IMR-90 (cell line): Measurements from ENCODE around the gene ANXA1. TPM values are rescaled to one million over a fixed set of nuclear protein-coding genes. Genes with fewer than 3 reads are reported as not detected.

Experiments
- ATAC-seq: fragments of 200-7000 bp; cut with Tn5 transposase; 2 replicates; pipeline ENCODE4 v1.9.1; 2020; ENCODE audit warnings: low read depth, mild to moderate bottlenecking, moderate library complexity
- BruUV-seq: library from RNA; stranded (reverse); fragments of 400-500 nt; replicated peaks from 2 replicates; lab custom pipeline; 2021; lab: Mats Ljungman, UMichigan
- CTCF ChIA-PET: fragments of 300-600 bp; formaldehyde crosslinking; extraction: SDS; loops from one replicate; lab custom pipeline; 2021; ENCODE audit warnings: antibody characterized with exemption; lab: Yijun Ruan, JAX
- POLR2A ChIA-PET: fragments of 300-600 bp; sonication (Branson Sonifier 250); formaldehyde crosslinking; loops from one replicate; lab custom pipeline; 2022; ENCODE audit warnings: antibody characterized with exemption; ENCODE audit not compliant: unreplicated experiment; lab: Charles Lee
- DNase-seq: peaks from one replicate; pipeline ENCODE4 v3.0.0; 2013
- H2AFZ ChIP-seq: replicated peaks from 2 replicates; pipeline ENCODE3; 2013; ENCODE audit warnings: low read length, mild to moderate bottlenecking; ENCODE audit not compliant: poor library complexity
- H2AK5ac ChIP-seq: 2 replicates; pipeline ENCODE4 v1.6.1; 2013; ENCODE audit warnings: low read depth, low read length, inconsistent platforms
- H2AK9ac ChIP-seq: replicated peaks from 2 replicates; pipeline ENCODE3; 2013; ENCODE audit warnings: mild to moderate bottlenecking, low read depth, low read length, moderate library complexity; ENCODE audit not compliant: poor library complexity
- H2BK120ac ChIP-seq: 2 replicates; pipeline ENCODE4 v1.6.1; 2013; ENCODE audit warnings: low read depth, low read length, inconsistent platforms
- H2BK15ac ChIP-seq: 3 replicates; pipeline ENCODE4 v1.6.1; 2013; ENCODE audit warnings: low read depth, low read length, inconsistent platforms
- H2BK20ac ChIP-seq: 2 replicates; pipeline ENCODE4 v1.6.1; 2013; ENCODE audit warnings: low read depth, mild to moderate bottlenecking, inconsistent platforms, low read length, moderate library complexity
- H2BK5ac ChIP-seq: 2 replicates; pipeline ENCODE4 v1.6.1; 2013; ENCODE audit warnings: mild to moderate bottlenecking, low read depth, low read length, inconsistent platforms; ENCODE audit not compliant: poor library complexity, severe bottlenecking
- H3K14ac ChIP-seq: replicated peaks from 2 replicates; pipeline ENCODE4 v1.6.1; 2013; ENCODE audit warnings: low read depth, low read length, inconsistent platforms
- H3K18ac ChIP-seq: 2 replicates; pipeline ENCODE4 v1.6.1; 2013; ENCODE audit warnings: low read depth, low read length, control low read depth
- H3K23ac ChIP-seq: 2 replicates; pipeline ENCODE4 v1.6.1; 2013; ENCODE audit warnings: low read depth, low read length, inconsistent platforms
- H3K27ac ChIP-seq: 2 replicates; pipeline ENCODE4 v1.5.1; 2013; ENCODE audit warnings: mild to moderate bottlenecking, control low read depth, low read length; ENCODE audit not compliant: insufficient read depth
- H3K27me3 ChIP-seq: 2 replicates; pipeline ENCODE4 v1.6.1; 2013; ENCODE audit warnings: low read length; ENCODE audit not compliant: control insufficient read depth, insufficient read depth
- H3K36me3 ChIP-seq: 2 replicates; pipeline ENCODE4 v1.6.1; 2013; ENCODE audit warnings: low read length, mixed read lengths; ENCODE audit not compliant: control insufficient read depth, insufficient read depth
- H3K4ac ChIP-seq: 2 replicates; pipeline ENCODE4 v1.6.1; 2013; ENCODE audit warnings: low read depth, low read length, inconsistent platforms
- H3K4me1 ChIP-seq: 2 replicates; pipeline ENCODE4 v1.6.1; 2013; ENCODE audit warnings: low read length, mixed read lengths; ENCODE audit not compliant: control insufficient read depth, insufficient read depth
- H3K4me2 ChIP-seq: 2 replicates; pipeline ENCODE4 v1.6.1; 2013; ENCODE audit warnings: low read depth, mild to moderate bottlenecking, control low read depth, low read length, moderate library complexity
- H3K4me3 ChIP-seq: 2 replicates; pipeline ENCODE4 v1.5.1; 2013; ENCODE audit warnings: low read depth, mild to moderate bottlenecking, control low read depth, low read length, moderate library complexity; ENCODE audit not compliant: insufficient read depth
- H3K56ac ChIP-seq: 2 replicates; pipeline ENCODE4 v1.6.1; 2013; ENCODE audit warnings: low read length, inconsistent platforms; ENCODE audit not compliant: insufficient read depth; ENCODE audit errors: extremely low read depth
- H3K79me1 ChIP-seq, 2 experiments: 2 replicates each; pipeline ENCODE4 v1.6.1; 2013; ENCODE audit warnings: low read length in 2 of 2, inconsistent platforms in 1 of 2, low read depth in 1 of 2
- H3K9ac ChIP-seq: 2 replicates; pipeline ENCODE4 v1.6.1; 2013; ENCODE audit warnings: low read depth, low read length, control low read depth
- H3K9me1 ChIP-seq: 2 replicates; pipeline ENCODE4 v1.6.1; 2013; ENCODE audit warnings: low read length, inconsistent platforms; ENCODE audit not compliant: insufficient read depth
- H3K9me3 ChIP-seq: 2 replicates; pipeline ENCODE4 v1.6.1; 2013; ENCODE audit warnings: low read length; ENCODE audit not compliant: control insufficient read depth, insufficient read depth
- H4K20me1 ChIP-seq: 2 replicates; pipeline ENCODE4 v1.6.1; 2013; ENCODE audit warnings: low read length, inconsistent platforms; ENCODE audit not compliant: insufficient read depth
- H4K5ac ChIP-seq: 2 replicates; pipeline ENCODE4 v1.6.1; 2013; ENCODE audit warnings: mild to moderate bottlenecking, low read depth, low read length, control low read depth
- H4K8ac ChIP-seq, 2 experiments: 2 replicates each; pipeline ENCODE4 v1.6.1; 2013; ENCODE audit warnings: low read depth in 2 of 2, low read length in 2 of 2, control low read depth in 1 of 2, inconsistent platforms in 1 of 2
- H4K91ac ChIP-seq: 2 replicates; pipeline ENCODE4 v1.6.1; 2013; ENCODE audit warnings: low read depth, low read length, inconsistent platforms; ENCODE audit not compliant: insufficient read depth
- BHLHE40 ChIP-seq: fragments of 150-350 bp; IDR thresholded peaks from 2 replicates; pipeline ENCODE4 v1.6.1; 2016; ENCODE audit warnings: mild to moderate bottlenecking, low read depth, low read length
- CEBPB ChIP-seq: IDR thresholded peaks from 2 replicates; pipeline ENCODE4 v1.6.1; 2012; ENCODE audit warnings: low read depth, low read length, improper control_type of control experiment
- CHD1 ChIP-seq: IDR thresholded peaks from 2 replicates; pipeline ENCODE4 v1.6.1; 2012; ENCODE audit warnings: low read depth, low read length, improper control_type of control experiment
- CTCF ChIP-seq: conservative IDR thresholded peaks from 2 replicates; pipeline ENCODE4 v1.5.1; 2012; ENCODE audit warnings: mild to moderate bottlenecking, low read depth, low read length, improper control_type of control experiment
- FOS ChIP-seq: fragments of 150-350 bp; IDR thresholded peaks from 2 replicates; pipeline ENCODE4 v1.6.1; 2016; ENCODE audit warnings: low read depth, low read length
- MAFK ChIP-seq: IDR thresholded peaks from 2 replicates; pipeline ENCODE4 v1.6.1; 2012; ENCODE audit warnings: low read depth, low read length, improper control_type of control experiment
- MAZ ChIP-seq: IDR thresholded peaks from 2 replicates; pipeline ENCODE4 v1.6.1; 2012; ENCODE audit warnings: low read depth, mild to moderate bottlenecking, low read length, improper control_type of control experiment, moderate library complexity, borderline replicate concordance
- NFE2L2 ChIP-seq: fragments of 150-350 bp; IDR thresholded peaks from 2 replicates; pipeline ENCODE4 v1.6.1; 2016; ENCODE audit warnings: low read depth, mild to moderate bottlenecking, low read length
- RAD21 ChIP-seq: IDR thresholded peaks from 2 replicates; pipeline ENCODE4 v1.6.1; 2012; ENCODE audit warnings: low read length, improper control_type of control experiment
- RFX5 ChIP-seq: IDR thresholded peaks from 2 replicates; pipeline ENCODE4 v1.8.0; 2012; ENCODE audit warnings: low read depth, mild to moderate bottlenecking, low read length, moderate library complexity
- SMC3 ChIP-seq: fragments of 150-350 bp; IDR thresholded peaks from 2 replicates; pipeline ENCODE4 v1.6.1; 2016; ENCODE audit warnings: low read depth, mild to moderate bottlenecking, antibody characterized with exemption, low read length, moderate library complexity
- WGBS, 2 experiments: methylation state at CpG; one replicate each; pipeline versions ENCODE4 v1.1.5 to v1.1.7; 2013; ENCODE audit warnings: missing lambda C conversion rate in 2 of 2; ENCODE audit not compliant: insufficient read length in 1 of 2; ENCODE audit errors: extremely low coverage in 2 of 2; 5-methylcytosine and 5-hydroxymethylcytosine counted together
- dilution Hi-C: fragments of 300-500 bp; cut with HindIII; formaldehyde crosslinking; loops from one replicate; pipeline ENCODE4 v1.14.3; 2018; ENCODE audit warnings: low sequenced_read_pairs; ENCODE audit not compliant: unreplicated experiment
- in situ Hi-C: fragments of 300-500 bp; cut with MboI; formaldehyde crosslinking; loops from 3 replicates; pipeline ENCODE4 v1.14.3; 2019; ENCODE audit warnings: low sequenced_read_pairs, inconsistent platforms, mixed read lengths
- intact Hi-C: fragments of 100-400 bp; cut with micrococcal nuclease; formaldehyde crosslinking; loops from 2 replicates; pipeline ENCODE4 v1.10.0; 2022
- polyA plus RNA-seq, 3 experiments: library from polyadenylated mRNA; depleted of rRNA; stranded (reverse); fragments of >200 nt; gene quantifications; 2 replicates each; pipeline ENCODE4 v1.2.3, GENCODE V29; 2012; ENCODE audit warnings: low replicate concordance in 1 of 3
- total RNA-seq: library from RNA; depleted of rRNA; stranded (reverse); fragments of >200 nt; gene quantifications from 2 replicates; pipeline ENCODE4 v1.2.3, GENCODE V29; 2012
- TF ChIP-seq, protein P1 (sequence below): fragments of 150-350 bp; IDR thresholded peaks from 2 replicates; pipeline ENCODE4 v1.6.1; 2017; ENCODE audit warnings: mild to moderate bottlenecking, antibody characterized with exemption, low read length, low read depth
- TF ChIP-seq, protein P2 (sequence below): fragments of 150-350 bp; IDR thresholded peaks from 2 replicates; pipeline ENCODE4 v1.6.1; 2016; ENCODE audit warnings: low read depth, mild to moderate bottlenecking, low read length, moderate library complexity, borderline replicate concordance

Gene ANXA1
- total and polyA plus RNA-seq, 2 of the 4 experiments (the other 2 are of a cell fraction), result 520 to 583 TPM

- TF ChIP-seq BHLHE40, result no peak
- TF ChIP-seq SMC3, result no peak
- TF ChIP-seq, protein P1, sequence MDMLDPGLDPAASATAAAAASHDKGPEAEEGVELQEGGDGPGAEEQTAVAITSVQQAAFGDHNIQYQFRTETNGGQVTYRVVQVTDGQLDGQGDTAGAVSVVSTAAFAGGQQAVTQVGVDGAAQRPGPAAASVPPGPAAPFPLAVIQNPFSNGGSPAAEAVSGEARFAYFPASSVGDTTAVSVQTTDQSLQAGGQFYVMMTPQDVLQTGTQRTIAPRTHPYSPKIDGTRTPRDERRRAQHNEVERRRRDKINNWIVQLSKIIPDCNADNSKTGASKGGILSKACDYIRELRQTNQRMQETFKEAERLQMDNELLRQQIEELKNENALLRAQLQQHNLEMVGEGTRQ, result no peak
- TF ChIP-seq FOS, result no peak
- no peak for TF ChIP-seq RAD21
These were observed 829 bp downstream of the ANXA1 start (continued) for GRCh38 chr9:73152543-73152844.

DNA sequence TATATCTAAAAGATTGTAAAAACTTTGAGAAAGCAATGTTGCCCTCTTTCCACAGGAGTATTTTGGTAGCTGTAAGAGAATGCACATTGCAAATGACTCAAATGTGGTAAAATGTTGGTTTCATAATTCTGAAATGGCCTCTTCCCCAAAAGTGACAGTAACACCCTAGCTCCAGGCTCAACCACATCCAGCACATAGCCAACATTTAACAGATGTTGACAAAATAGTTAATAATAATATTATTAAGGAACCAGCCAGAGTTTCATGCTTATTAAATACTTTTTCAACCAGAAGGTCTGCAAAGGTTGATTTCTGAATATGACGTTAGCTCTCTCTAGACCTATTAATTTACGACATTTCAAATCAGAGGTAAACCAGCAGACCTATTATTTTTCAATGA lies 1.3 kb downstream of the ANXA1 start:
- ChIA-PET CTCF (interaction anchor here (3.1 kb wide), 1 partner anchor 45 kb away, joined by 12 read pairs; no protein-coding TSS in a partner anchor), POLR2A (no interaction called here)
- Histone ChIP-seq H3K79me1 (peaks cover under 1 to 22% of the 10 kb centered on the region in 2 experiments; a peak in 3 of 4 replicates), H3K4me3 (peak overlapping the region; percentile 96), H4K5ac (no peak overlapping the region), H3K27ac (peak overlapping the region; percentile 60; the same call in 1 of the 2 replicates), H3K4me2 (peak overlapping the region; percentile 87), H3K56ac (peak overlapping the region; percentile 66), H3K9me3 (no peaks in the 10 kb centered on the region), H3K23ac (no peak overlapping the region), H3K36me3 (peaks cover 2% of the 10 kb centered on the region; the same call in 1 of the 2 replicates), H3K14ac (peak overlapping the region; percentile 5; the same call in 1 of the 2 replicates), H2BK20ac (no peak overlapping the region), H3K9me1 (no peaks in the 10 kb centered on the region; the same call in 1 of the 2 replicates), H3K27me3 (no peaks in the 10 kb centered on the region), H3K18ac (peak overlapping the region; percentile 20; the same call in 1 of the 2 replicates), H2BK15ac (no peak overlapping the region), H3K9ac (peak overlapping the region; percentile 70), H2AK5ac (no peak overlapping the region), H4K91ac (no peak overlapping the region), H3K4me1 (peaks cover 5% of the 10 kb centered on the region), H4K8ac (no peak overlapping the region; a peak in 1 of 4 replicates), H2BK120ac (no peak overlapping the region), H2AK9ac (no peak overlapping the region), H3K4ac (no peak overlapping the region), H2BK5ac (peak overlapping the region; percentile 99), H2AFZ (no peak overlapping the region), H4K20me1 (peaks cover 15% of the 10 kb centered on the region; the same call in 1 of the 2 replicates)
- peak; percentile 27 for ATAC-seq
- WGBS, 2 experiments, result no CpG with 5 or more reads among the region's 2 CpGs
- no TSS peak for BruUV-seq
- TF ChIP-seq SMC3 (no peak), RFX5 (no peak), CTCF (no peak), CEBPB (no peak), NFE2L2 (no peak), MAZ (no peak), CHD1 (no peak), MAFK (no peak)
- TF ChIP-seq, protein P2, sequence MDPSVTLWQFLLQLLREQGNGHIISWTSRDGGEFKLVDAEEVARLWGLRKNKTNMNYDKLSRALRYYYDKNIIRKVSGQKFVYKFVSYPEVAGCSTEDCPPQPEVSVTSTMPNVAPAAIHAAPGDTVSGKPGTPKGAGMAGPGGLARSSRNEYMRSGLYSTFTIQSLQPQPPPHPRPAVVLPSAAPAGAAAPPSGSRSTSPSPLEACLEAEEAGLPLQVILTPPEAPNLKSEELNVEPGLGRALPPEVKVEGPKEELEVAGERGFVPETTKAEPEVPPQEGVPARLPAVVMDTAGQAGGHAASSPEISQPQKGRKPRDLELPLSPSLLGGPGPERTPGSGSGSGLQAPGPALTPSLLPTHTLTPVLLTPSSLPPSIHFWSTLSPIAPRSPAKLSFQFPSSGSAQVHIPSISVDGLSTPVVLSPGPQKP, result no peak
- no peak for DNase-seq
- dilution Hi-C loops, result no loop called here
- intact Hi-C loops, result loop anchor here (2.0 kb wide), 1 partner anchor 20 kb away; no protein-coding TSS in a partner anchor
- in situ Hi-C loops, result no loop called here
